Islet of Langerhans (tissue), 1 donor: Measurements from ENCODE around the gene ARPC4.
"Not testable (repeated sequence)": the region's sequence is repeated elsewhere in the genome, so short reads cannot be mapped to it uniquely, and the experiment has no call there.

ENCODE experiments used
- FAIRE-seq: peaks from one replicate; lab custom pipeline; 2011; peaks lifted over from hg19 to GRCh38; lab: Jason Lieb, UNC

The ARPC4 gene

DNA sequence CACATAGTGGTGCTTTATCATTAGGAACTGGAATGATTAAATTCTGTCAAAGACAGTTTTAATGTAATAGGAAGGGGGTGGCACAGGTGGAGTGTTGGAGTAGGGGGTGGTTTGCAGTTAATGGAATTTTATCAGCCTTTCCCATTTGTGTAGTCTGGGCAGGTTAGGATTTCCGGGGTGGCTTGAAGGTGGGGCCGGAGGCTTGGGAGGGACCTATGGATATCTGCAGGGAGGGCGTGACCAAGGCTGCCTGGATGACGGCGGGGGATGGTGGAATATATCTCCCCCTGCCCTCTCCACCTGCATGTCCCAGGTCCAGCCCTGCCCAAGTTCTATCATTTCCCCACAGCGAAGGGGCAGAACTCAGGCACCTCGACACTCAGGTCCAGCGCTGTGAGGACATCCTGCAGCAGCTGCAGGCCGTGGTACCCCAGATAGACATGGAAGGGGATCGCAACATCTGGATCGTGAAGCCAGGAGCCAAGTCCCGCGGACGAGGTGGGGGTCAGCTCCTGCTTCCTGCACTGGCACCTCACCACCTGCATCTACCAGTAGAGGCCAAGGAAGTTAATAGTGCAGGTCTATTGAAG is 32.7 kb downstream of the ARPC4 start:
- no peak for FAIRE-seq

DNA sequence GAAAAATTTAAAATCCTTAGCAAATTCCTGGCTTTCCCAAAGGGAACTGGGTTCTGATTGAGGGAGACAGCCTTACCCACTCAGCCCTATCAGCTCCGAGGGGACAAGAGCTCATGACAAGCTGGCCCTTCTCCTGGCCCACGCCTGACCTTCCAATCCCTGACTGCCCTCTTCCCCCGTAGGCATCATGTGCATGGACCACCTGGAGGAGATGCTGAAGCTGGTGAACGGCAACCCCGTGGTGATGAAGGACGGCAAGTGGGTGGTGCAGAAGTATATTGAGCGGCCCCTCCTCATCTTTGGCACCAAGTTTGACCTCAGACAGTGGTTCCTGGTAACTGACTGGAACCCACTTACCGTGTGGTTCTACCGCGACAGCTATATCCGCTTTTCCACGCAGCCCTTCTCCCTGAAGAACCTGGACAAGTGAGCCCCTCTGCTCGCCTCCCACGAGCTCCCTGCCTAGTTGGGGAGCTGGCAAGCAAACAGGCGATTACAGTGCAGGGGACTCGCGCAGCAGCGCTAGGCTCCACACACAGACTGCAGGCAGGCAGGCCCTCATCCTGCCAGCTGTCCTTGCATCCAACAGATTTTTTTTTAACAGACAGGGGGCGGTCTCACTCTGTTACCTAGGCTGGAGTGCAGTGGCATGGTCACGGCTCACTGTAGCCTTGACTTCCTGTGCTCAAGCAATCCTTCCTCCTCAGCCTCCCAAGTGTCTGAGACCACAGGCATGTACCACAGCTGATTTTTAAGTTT is 34.1 kb downstream of the ARPC4 start:
- no peak for FAIRE-seq

- no peak for FAIRE-seq
These were observed 36.2 kb downstream of the ARPC4 start for GRCh38 chr3:9828801-9829755.

DNA sequence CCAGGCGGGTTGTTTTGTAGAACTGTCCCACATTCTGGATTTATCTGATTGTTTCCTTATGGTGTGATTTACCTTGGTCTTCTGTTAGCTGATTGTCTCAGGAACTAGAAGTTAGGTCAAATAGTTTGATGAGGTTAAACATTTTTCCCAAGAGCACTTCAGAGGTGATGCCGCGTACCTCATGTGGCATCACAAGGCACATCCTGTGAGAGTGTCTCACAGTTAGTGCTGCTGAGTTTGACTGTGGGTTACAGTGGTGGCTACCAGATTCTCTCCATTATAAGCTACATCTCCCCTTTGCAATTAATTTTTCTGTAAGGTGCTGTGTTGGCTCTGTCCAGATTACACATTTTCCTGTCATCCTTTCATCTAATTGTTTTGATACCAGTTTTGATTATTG is 38.4 kb downstream of the ARPC4 start:
- FAIRE-seq: no peak

DNA sequence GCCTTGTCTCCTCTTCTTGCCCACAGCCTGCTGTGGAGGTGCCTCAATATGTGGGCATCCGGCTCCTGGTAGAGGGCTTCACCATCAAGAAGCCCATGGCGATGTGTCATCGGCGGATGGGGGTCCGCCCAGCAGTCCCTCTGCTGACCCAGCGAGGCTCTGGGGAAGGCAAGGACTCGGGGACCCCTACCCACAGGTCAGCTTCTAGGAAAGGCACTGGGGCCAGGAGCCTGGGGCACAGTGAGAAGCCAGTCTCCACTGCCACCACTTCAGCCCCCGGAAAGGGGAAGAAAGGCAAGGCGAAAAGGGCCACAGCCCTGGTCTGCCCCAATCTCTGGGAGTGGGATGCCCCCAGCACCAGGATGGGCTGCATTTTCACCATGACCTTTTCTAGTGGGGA is 40.2 kb downstream of the ARPC4 start:
- FAIRE-seq: no peak

DNA sequence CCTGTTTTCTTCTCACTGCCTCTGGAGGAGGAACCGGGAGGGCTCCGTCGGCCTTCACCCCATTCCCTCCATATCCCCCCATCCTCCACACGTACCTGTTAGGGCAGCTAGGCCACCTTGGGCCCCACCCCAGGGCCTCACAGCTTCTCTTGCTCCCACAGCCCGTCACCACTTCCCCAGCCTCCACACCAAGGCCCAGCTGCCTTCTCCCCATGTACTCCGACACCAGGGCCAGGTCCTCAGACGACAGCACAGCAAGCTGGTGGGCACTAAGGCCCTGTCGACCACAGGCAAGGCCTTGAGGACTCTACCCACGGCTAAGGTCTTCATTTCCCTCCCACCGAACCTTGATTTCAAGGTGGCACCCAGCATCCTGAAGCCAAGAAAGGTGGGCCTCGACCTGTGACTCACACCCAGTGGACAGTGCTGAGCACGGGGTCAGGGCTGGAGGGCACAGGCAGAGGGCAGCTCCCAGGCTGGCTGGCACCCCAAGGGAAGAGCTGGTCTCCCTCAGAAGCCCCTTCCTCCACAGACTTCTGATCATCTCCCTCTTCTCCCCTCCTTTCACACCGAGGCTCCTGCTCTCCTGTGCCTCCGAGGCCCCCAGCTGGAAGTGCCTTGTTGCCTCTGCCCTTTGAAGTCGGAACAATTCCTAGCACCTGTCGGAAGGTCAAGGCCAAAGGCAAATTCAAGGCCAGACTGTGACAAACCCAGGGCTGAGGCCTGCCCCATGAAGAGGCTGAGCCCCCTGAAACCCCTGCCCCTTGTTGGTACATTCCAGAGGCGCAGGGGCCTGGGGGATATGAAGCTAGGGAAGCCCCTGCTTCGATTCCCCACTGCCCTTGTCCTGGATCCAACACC is 41.9 kb downstream of the ARPC4 start:
- FAIRE-seq: no peak

GRCh38 chr3:9837701-9838582 is 45.1 kb downstream of the ARPC4 start:
- FAIRE-seq: no peak

DNA sequence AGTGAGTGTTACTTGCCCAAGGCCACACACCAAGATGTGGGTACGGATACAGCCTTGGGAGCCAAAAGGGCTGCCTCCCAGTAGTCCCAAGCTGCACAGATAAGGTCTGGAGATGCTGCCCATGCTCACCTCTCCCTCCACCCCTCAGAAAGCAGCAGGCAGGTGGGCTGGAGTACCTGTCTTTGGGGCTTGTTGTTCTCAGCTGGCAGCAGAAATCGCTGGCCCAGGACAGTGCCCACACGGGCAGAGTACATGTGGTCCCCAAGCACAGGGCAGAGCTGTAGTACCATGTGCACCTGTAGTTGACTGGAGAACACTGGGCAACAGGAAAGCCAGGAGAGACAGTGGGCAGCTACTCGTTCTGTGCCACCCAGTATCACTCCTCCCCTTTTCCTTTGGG is 46.0 kb downstream of the ARPC4 start:
- no peak for FAIRE-seq

GRCh38 chr3:9841015-9841414 is 48.1 kb downstream of the ARPC4 start:
- FAIRE-seq: no peak

GRCh38 chr3:9843715-9844438 is 51.0 kb downstream of the ARPC4 start, which contains the start of gene RPUSD3:
Gene RPUSD3 (minus strand): TSS chr3:9844008. CDS start chr3:9843990, 18 bp downstream.
- FAIRE-seq: no peak

GRCh38 chr3:9846231-9846630 is 53.3 kb downstream of the ARPC4 start:
- FAIRE-seq: no peak

DNA sequence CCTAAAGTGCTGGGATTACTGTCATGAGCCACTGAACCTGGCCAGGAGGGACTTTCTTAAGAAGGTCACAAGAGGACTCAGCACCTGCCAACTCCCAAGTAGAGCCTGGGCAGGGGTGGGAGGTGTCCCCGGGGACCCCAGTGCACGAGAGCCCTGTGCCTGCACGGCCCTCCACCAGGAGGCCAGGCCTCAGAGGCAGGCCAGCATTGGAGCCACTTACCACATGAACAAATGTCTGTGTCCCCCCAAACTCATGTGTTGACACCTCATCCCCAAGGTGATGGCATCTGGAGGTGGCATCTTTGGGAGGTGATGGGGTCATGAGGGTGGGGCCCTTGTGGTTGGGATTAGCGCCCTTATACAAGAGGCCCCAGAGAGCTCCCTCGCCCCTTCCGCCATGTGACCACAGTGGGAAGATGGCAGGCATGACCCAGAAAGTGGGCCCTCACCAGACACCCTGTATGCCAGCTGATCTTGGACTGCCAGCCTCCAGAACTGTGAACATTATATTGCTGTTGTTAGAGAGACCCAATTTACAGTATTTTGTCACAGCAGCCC is 54.1 kb downstream of the ARPC4 start:
- FAIRE-seq: no peak

DNA sequence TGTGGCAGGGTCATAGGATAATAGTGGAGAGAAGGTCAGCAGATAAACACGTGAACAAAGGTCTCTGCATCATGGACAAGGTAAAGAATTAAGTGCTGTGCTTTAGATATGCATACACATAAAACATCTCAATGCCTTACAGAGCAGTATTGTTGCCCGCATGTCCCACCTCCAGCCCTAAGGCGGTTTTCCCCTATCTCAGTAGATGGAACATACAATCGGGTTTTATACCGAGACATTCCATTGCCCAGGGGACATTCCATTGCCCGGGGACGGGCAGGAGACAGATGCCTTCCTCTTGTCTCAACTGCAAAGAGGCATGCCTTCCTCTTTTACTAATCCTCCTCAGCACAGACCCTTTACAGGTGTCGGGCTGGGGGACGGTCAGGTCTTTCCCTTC is 55.0 kb downstream of the ARPC4 start:
- not testable (repeated sequence) for FAIRE-seq

DNA sequence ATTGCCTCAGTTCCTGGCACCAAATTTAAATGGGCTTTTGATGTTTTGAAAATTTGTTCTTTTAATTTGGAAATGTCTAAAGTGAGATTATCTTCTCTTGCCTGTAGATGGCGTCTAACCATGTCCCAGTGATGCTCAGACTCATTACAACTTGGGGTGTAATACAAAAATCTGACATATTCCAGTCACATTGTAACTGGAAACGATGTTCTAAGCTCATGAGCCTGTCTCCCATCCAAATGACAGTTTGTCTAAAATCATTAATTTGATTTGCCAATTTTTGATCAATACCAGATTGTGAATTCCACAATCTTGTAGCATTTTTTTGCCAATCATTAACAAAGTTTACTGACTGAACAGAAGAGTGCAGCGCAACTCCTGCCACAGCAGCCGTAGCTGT is 56.0 kb downstream of the ARPC4 start:
- FAIRE-seq: not testable (repeated sequence)

DNA sequence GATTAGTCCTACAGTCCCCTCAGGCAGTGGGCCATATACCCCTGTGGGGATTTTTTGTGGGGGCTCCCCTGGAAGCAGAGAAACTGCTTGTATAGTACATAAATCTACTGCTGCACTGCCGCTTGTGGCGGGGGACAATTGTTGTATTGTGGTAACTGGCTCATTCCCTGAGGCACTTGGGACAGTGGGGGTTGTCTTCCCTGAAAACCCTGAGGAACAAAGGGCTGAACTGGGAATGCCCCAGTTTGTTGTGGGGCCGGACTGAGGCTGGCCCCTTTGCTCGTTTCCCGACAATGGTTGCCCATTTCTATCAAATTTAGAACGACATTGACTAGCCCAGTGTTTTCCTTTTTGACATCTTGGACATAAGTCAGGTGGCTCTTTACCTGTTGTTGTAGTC is 58.5 kb downstream of the ARPC4 start:
- FAIRE-seq: not testable (repeated sequence)

DNA sequence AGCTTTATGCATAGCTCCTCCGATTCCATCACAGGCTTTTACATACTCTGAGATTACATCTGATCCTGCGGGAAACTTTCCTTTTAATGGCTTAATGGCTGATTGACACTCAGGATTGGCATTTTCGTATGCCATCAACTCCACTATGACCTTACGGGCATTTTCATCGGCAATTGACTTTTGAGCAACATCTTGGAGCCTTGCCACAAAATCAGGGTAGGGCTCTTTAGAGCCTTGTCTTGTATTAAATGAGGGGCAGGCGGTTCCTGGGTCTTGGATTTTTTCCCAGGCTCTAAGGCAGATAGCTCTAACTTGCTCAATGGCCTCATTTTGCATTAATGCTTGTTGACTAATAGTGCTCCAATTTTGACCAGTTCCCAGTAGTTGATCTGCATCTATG is 59.0 kb downstream of the ARPC4 start:
- not testable (repeated sequence) for FAIRE-seq

DNA sequence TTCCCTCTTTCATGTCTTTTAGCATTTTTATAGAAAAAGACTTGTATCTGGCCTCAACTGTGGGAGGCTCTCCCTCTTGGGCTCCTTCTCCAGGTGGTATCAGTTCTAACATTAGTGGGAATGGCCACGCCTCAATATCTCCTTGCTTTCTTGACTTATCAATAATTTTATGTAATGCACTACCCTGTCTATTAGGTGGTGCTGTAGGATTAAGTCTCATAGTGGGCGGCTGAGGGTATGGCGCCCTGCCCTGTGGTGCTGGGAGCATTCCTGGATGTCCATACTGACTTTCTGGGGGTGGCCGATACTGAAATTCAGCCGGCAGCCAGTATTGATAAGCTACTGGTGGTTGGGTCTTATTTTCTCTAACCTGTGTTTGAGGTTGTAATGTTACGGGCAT is 59.6 kb downstream of the ARPC4 start:
- FAIRE-seq: no peak

DNA sequence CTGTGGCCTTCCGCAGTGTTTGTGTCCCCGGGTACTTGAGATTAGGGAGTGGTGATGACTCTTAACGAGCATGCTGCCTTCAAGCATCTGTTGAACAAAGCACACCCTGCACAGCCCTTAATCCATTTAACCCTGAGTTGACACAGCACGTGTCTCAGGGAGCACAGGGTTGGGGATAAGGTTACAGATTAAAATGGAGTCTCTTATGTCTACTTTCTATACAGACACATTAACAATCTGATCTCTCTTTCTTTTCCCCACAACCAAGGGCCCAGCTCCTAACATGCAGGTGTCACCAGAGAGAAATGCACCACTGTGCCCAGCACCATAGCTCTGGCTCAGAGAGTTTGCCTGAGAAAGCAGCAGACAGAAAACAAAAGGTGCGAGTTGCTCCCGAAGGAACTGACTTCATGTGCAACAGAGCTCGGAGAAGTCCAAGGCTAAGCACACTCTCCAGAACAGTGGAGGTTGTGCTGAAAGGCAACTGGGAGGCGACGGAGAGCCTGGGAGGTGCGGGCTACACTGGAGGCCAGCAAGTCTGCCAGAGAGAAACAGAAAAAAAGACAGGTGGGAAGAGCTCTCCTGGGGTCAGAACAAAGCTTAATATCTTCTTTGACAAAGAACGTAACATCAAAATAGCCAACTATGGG is 61.5 kb downstream of the ARPC4 start:
- FAIRE-seq: not testable (repeated sequence)

GRCh38 chr3:9855594-9855993 is 62.7 kb downstream of the ARPC4 start:
- FAIRE-seq: no peak
